Activated T-cell treated with anti-CD3 and anti-CD28 coated beads for 24 hours (primary cell): ENCODE measurements around the gene BTBD3.

Experiments used
- DNase-seq: peaks from one replicate; pipeline ENCODE4 v3.0.0-alpha.2; 2020; ENCODE audit warnings: low read depth

The BTBD3 gene

GRCh38 chr20:11918391-11918845 is 725 bp downstream of the BTBD3 start:
- DNase-seq: no peak

- DNase-seq: no peak
These were observed 1.3 kb downstream of the BTBD3 start for GRCh38 chr20:11918981-11919380.

GRCh38 chr20:11919581-11919980 is 1.9 kb downstream of the BTBD3 start:
- DNase-seq: no peak

- DNase-seq: no peak
These were observed 2.4 kb downstream of the BTBD3 start for GRCh38 chr20:11920083-11920482.

GRCh38 chr20:11921321-11921720 is 3.6 kb downstream of the BTBD3 start:
- no peak for DNase-seq

GRCh38 chr20:11922561-11922960 is 4.9 kb downstream of the BTBD3 start:
- DNase-seq: no peak

- DNase-seq: no peak
These were observed 7.2 kb downstream of the BTBD3 start for GRCh38 chr20:11924923-11925322.

- no peak for DNase-seq
These were observed 8.8 kb downstream of the BTBD3 start for GRCh38 chr20:11926292-11926998.

GRCh38 chr20:11929947-11930346 is 12.3 kb downstream of the BTBD3 start:
- DNase-seq: no peak

- no peak for DNase-seq
These were observed 17.8 kb downstream of the BTBD3 start for GRCh38 chr20:11935212-11936154.

- DNase-seq: no peak
These were observed 18.5 kb downstream of the BTBD3 start for GRCh38 chr20:11936157-11936556.

GRCh38 chr20:11937230-11937629 is 19.5 kb downstream of the BTBD3 start:
- DNase-seq: no peak

- DNase-seq: no peak
These were observed 24.0 kb downstream of the BTBD3 start for GRCh38 chr20:11941593-11942246.

- no peak for DNase-seq
These were observed 26.1 kb downstream of the BTBD3 start for GRCh38 chr20:11943778-11944177.

GRCh38 chr20:11948806-11949205 is 31.1 kb downstream of the BTBD3 start:
- no peak for DNase-seq

- DNase-seq: no peak
These were observed 32.0 kb downstream of the BTBD3 start for GRCh38 chr20:11949711-11950110.

- no peak for DNase-seq
These were observed 34.0 kb downstream of the BTBD3 start for GRCh38 chr20:11951696-11952095.

GRCh38 chr20:11952639-11953038 is 34.9 kb downstream of the BTBD3 start:
- DNase-seq: no peak

- no peak for DNase-seq
These were observed 40.2 kb downstream of the BTBD3 start for GRCh38 chr20:11957911-11958310.

- DNase-seq: no peak
These were observed 41.2 kb downstream of the BTBD3 start for GRCh38 chr20:11958855-11959254.

- DNase-seq: no peak
These were observed 47.9 kb downstream of the BTBD3 start for GRCh38 chr20:11965602-11966001.

- no peak for DNase-seq
These were observed 48.5 kb downstream of the BTBD3 start for GRCh38 chr20:11966186-11966585.
